OCI-LY7 (cell line): ENCODE results near the gene TMEM184A. TPM values are rescaled to one million over a fixed set of nuclear protein-coding genes. Genes with fewer than 3 reads are reported as not detected.

Experiments used
- BruUV-seq: library from RNA; stranded (reverse); fragments of 400-500 nt; replicated peaks from 2 replicates; lab custom pipeline; 2021; lab: Mats Ljungman, UMichigan
- CTCF ChIA-PET: fragments of 300-600 bp; sonication (Branson Sonifier 250); formaldehyde crosslinking; loops from one replicate; lab custom pipeline; 2022; ENCODE audit warnings: antibody characterized with exemption; ENCODE audit not compliant: unreplicated experiment; lab: Charles Lee
- POLR2A ChIA-PET: fragments of 300-600 bp; sonication (Branson Sonifier 250); formaldehyde crosslinking; loops from one replicate; lab custom pipeline; 2022; ENCODE audit warnings: antibody characterized with exemption; lab: Charles Lee
- DNase-seq: peaks from one replicate; pipeline ENCODE4 v3.0.0-alpha.2; 2015; ENCODE audit warnings: low spot score
- H2AFZ ChIP-seq: fragments of 200-600 bp; sonication (generic), shearing (Covaris generic); 2 replicates; pipeline ENCODE4 v1.6.1; 2014; ENCODE audit warnings: mild to moderate bottlenecking, antibody characterized with exemption, low read length, moderate library complexity
- H3K27ac ChIP-seq: fragments of 200-600 bp; sonication (generic); 2 replicates; pipeline ENCODE4 v1.5.1; 2014; ENCODE audit warnings: mixed run types, low read depth, mild to moderate bottlenecking, moderate library complexity, low read length, inconsistent platforms; ENCODE audit not compliant: poor library complexity, severe bottlenecking
- H3K36me3 ChIP-seq: fragments of 200-600 bp; sonication (generic); 2 replicates; pipeline ENCODE4 v1.6.1; 2014; ENCODE audit warnings: mild to moderate bottlenecking, antibody characterized with exemption, low read length, moderate library complexity, mixed read lengths; ENCODE audit not compliant: insufficient read depth
- H3K4me1 ChIP-seq: fragments of 200-600 bp; sonication (generic); 2 replicates; pipeline ENCODE4 v1.5.1; 2014; ENCODE audit warnings: mild to moderate bottlenecking, low read length; ENCODE audit not compliant: insufficient read depth, poor library complexity, severe bottlenecking
- H3K4me2 ChIP-seq: fragments of 200-600 bp; sonication (generic); 2 replicates; pipeline ENCODE4 v1.6.1; 2014; ENCODE audit warnings: mild to moderate bottlenecking, low read length
- H3K4me3 ChIP-seq: fragments of 200-600 bp; sonication (generic); 2 replicates; pipeline ENCODE4 v1.5.1; 2014; ENCODE audit warnings: mild to moderate bottlenecking, low read depth, low read length; ENCODE audit not compliant: poor library complexity, severe bottlenecking
- H3K79me2 ChIP-seq: fragments of 200-600 bp; sonication (generic); 2 replicates; pipeline ENCODE4 v1.6.1; 2016; ENCODE audit warnings: low read depth, mild to moderate bottlenecking, low read length, moderate library complexity, mixed read lengths; ENCODE audit not compliant: insufficient read depth
- H3K9me2 ChIP-seq: fragments of 200-600 bp; sonication (generic); 2 replicates; pipeline ENCODE4 v1.6.1; 2016; ENCODE audit warnings: mild to moderate bottlenecking, low read length, mixed read lengths; ENCODE audit not compliant: insufficient read depth
- H3K9me3 ChIP-seq: fragments of 200-600 bp; sonication (generic); 2 replicates; pipeline ENCODE4 v1.6.1; 2014; ENCODE audit warnings: mild to moderate bottlenecking, mixed run types, low read length, mixed read lengths
- H4K20me1 ChIP-seq: fragments of 200-600 bp; sonication (generic); 2 replicates; pipeline ENCODE4 v1.6.1; 2014; ENCODE audit warnings: mild to moderate bottlenecking, antibody characterized with exemption, low read length, moderate library complexity, mixed read lengths; ENCODE audit not compliant: insufficient read depth
- CTCF ChIP-seq: fragments of 200-600 bp; sonication (generic); conservative IDR thresholded peaks from 2 replicates; pipeline ENCODE4 v1.5.1; 2014; ENCODE audit warnings: mild to moderate bottlenecking, antibody characterized with exemption, low read length, moderate library complexity, mixed read lengths
- EZH2phosphoT487 ChIP-seq: fragments of 200-600 bp; sonication (generic); IDR thresholded peaks from 2 replicates; pipeline ENCODE4 v1.6.1; 2018; ENCODE audit warnings: low read depth, borderline replicate concordance, mild to moderate bottlenecking, mixed run types, antibody characterized with exemption, low read length, moderate library complexity, mixed read lengths
- intact Hi-C: fragments of 100-400 bp; cut with micrococcal nuclease; formaldehyde crosslinking; loops from one replicate; pipeline ENCODE4 v1.10.0; 2022; ENCODE audit not compliant: unreplicated experiment
- total RNA-seq, 2 experiments: library from RNA; depleted of rRNA in 1 of 2; stranded (reverse); fragments of >200 nt in 1 of 2; shearing (Covaris generic) in 1 of 2; gene quantifications; 2 replicates each; pipeline ENCODE4 v1.2.3, GENCODE V29; 2014 to 2022

TMEM184A gene
- total RNA-seq, 2 experiments from 2014 or later, result 0.19 TPM; not detected in 1

GRCh38 chr7:1509226-1509625 lies 46.8 kb downstream of the TMEM184A start:
- H3K4me3 ChIP-seq, result peak overlapping the region; percentile 22
- peak overlapping the region; percentile 71; the same call in 1 of the 2 replicates for H3K4me2 ChIP-seq
- CTCF ChIA-PET, result no interaction called here
- no peaks in the 10 kb centered on the region for H3K36me3 ChIP-seq
- intact Hi-C loops, result loop anchor here (5.0 kb wide), 1 partner anchor 482 kb away; no protein-coding TSS in a partner anchor
- DNase-seq, result peak; percentile 59
- H3K9me2 ChIP-seq, result no peaks in the 10 kb centered on the region
- peaks cover 12% of the 10 kb centered on the region for H3K79me2 ChIP-seq
- H2AFZ ChIP-seq, result peak overlapping the region; percentile 63; the same call in 1 of the 2 replicates
- H3K27ac ChIP-seq, result peak overlapping the region; percentile 91
- H4K20me1 ChIP-seq, result no peaks in the 10 kb centered on the region
- peaks cover 84% of the 10 kb centered on the region for H3K4me1 ChIP-seq
- no TSS peak for BruUV-seq
- POLR2A ChIA-PET, result no interaction called here
- no peaks in the 10 kb centered on the region for H3K9me3 ChIP-seq
- TF ChIP-seq CTCF (no peak), EZH2phosphoT487 (no peak)

GRCh38 chr7:1508277-1508758 lies 47.7 kb downstream of the TMEM184A start:
- CTCF ChIA-PET, result no interaction called here
- peak overlapping the region; percentile 71 for H3K4me2 ChIP-seq
- H3K9me2 ChIP-seq, result no peaks in the 10 kb centered on the region
- BruUV-seq, result no TSS peak
- peaks cover 4% of the 10 kb centered on the region; the same call in 1 of the 2 replicates for H4K20me1 ChIP-seq
- H3K27ac ChIP-seq, result peak overlapping the region; percentile 91
- TF ChIP-seq EZH2phosphoT487, result no peak
- TF ChIP-seq CTCF, result no peak
- POLR2A ChIA-PET, result no interaction called here
- peaks cover 80% of the 10 kb centered on the region for H3K4me1 ChIP-seq
- H3K9me3 ChIP-seq, result no peaks in the 10 kb centered on the region
- H3K36me3 ChIP-seq, result peaks cover 3% of the 10 kb centered on the region; the same call in 1 of the 2 replicates
- peak overlapping the region; percentile 41; the same call in 1 of the 2 replicates for H2AFZ ChIP-seq
- intact Hi-C loops, result loop anchor here (5.0 kb wide), 1 partner anchor 481 kb away; no protein-coding TSS in a partner anchor
- peaks cover 21% of the 10 kb centered on the region for H3K79me2 ChIP-seq
- peak overlapping the region; percentile 66 for H3K4me3 ChIP-seq
- peak; percentile 77 for DNase-seq
